VCaP (cell line): ENCODE data around the gene LEMD2.
A peak's percentile ranks its signal among the peaks of the same experiment; 100 is the strongest.

Experiments
- H3K27ac ChIP-seq: fragments of 450-650 bp; 2 replicates; pipeline ENCODE4 v1.5.1; 2017
- CTCF ChIP-seq: fragments of 450-650 bp; conservative IDR thresholded peaks from 2 replicates; pipeline ENCODE4 v1.5.1; 2017; ENCODE audit warnings: mild to moderate bottlenecking, moderate library complexity

The LEMD2 gene

GRCh38 chr6:33739571-33739970, 49.4 kb downstream of the LEMD2 start:
- TF ChIP-seq CTCF: no peak

GRCh38 chr6:33738879-33739278, 50.1 kb downstream of the LEMD2 start:
- no peak overlapping the region; the same call in 1 of the 2 replicates for H3K27ac ChIP-seq
- TF ChIP-seq CTCF: no peak

More at GRCh38 chr6:33739571-33739970, 49.4 kb downstream of the LEMD2 start:
- no peak overlapping the region for H3K27ac ChIP-seq

- TF ChIP-seq CTCF: no peak
- H3K27ac ChIP-seq: peak overlapping the region; percentile 11; the same call in 1 of the 2 replicates
Measured at GRCh38 chr6:33738153-33738552, 50.8 kb downstream of the LEMD2 start.

- no peak for TF ChIP-seq CTCF
- peak overlapping the region; percentile 11; the same call in 1 of the 2 replicates for H3K27ac ChIP-seq
Measured at GRCh38 chr6:33737267-33738026, 51.5 kb downstream of the LEMD2 start.

GRCh38 chr6:33735216-33735615, 53.7 kb downstream of the LEMD2 start:
- peak overlapping the region; percentile 98; the same call in 1 of the 2 replicates for H3K27ac ChIP-seq
- no peak for TF ChIP-seq CTCF

- H3K27ac ChIP-seq: peak overlapping the region; percentile 98; the same call in 1 of the 2 replicates
- no peak for TF ChIP-seq CTCF
Measured at GRCh38 chr6:33733709-33734007, 55.3 kb downstream of the LEMD2 start.

- TF ChIP-seq CTCF: no peak
- H3K27ac ChIP-seq: peak overlapping the region; percentile 98
Measured at GRCh38 chr6:33732817-33733708, 55.9 kb downstream of the LEMD2 start.
